Measurements from ENCODE around the gene TTYH3.

DNA sequence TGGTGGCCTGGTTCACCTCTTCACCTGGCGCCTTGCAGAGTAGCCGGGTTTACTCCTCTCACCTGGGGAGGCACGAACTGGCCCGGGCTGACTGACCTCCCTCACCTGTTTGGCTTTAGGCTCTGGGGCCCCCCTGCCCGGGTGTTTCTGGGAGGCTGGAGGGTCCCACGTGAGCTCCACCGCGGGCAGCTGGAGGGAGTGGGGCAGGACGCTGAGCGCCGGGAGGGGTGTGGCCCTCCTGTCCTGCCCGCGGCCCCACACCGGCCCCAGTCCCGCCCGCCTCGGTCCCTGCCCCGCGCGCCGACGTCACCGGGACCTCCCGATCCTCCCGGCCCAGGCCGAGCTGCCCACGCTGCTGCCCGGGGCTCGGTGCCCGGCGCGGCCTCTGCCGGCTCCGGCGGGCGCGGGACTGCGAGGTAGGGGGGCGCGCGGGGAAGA, 56.1 kb downstream of the TTYH3 start, which contains the start of gene AMZ1:
- TF ChIP-seq, protein P1, sequence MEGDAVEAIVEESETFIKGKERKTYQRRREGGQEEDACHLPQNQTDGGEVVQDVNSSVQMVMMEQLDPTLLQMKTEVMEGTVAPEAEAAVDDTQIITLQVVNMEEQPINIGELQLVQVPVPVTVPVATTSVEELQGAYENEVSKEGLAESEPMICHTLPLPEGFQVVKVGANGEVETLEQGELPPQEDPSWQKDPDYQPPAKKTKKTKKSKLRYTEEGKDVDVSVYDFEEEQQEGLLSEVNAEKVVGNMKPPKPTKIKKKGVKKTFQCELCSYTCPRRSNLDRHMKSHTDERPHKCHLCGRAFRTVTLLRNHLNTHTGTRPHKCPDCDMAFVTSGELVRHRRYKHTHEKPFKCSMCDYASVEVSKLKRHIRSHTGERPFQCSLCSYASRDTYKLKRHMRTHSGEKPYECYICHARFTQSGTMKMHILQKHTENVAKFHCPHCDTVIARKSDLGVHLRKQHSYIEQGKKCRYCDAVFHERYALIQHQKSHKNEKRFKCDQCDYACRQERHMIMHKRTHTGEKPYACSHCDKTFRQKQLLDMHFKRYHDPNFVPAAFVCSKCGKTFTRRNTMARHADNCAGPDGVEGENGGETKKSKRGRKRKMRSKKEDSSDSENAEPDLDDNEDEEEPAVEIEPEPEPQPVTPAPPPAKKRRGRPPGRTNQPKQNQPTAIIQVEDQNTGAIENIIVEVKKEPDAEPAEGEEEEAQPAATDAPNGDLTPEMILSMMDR (conservative IDR thresholded peaks at IDR 0.05; ENCODE audit: low read depth, low read length): no peak
- TF ChIP-seq EZH2 (IDR thresholded peaks at IDR 0.05; ENCODE audit: low read length, unreplicated experiment): no peak
